SU-DHL-6 (cell line): ENCODE measurements around the gene CCDC186.
"Not testable (repeated sequence)": the region's sequence is repeated elsewhere in the genome, so short reads cannot be mapped to it uniquely, and the experiment has no call there.

Source experiments
- H2AFZ ChIP-seq: fragments of 200-600 bp; sonication (generic); 2 replicates; pipeline ENCODE4 v1.6.1; 2014; ENCODE audit warnings: low read depth, mild to moderate bottlenecking, moderate library complexity, mixed read lengths, antibody characterized with exemption, low read length; ENCODE audit not compliant: severe bottlenecking
- H3F3A ChIP-seq: fragments of 200-600 bp; shearing (Covaris generic); 2 replicates; pipeline ENCODE4 v1.6.0; 2016; ENCODE audit warnings: antibody characterized with exemption, mild to moderate bottlenecking; ENCODE audit not compliant: insufficient read depth
- H3K27ac ChIP-seq: fragments of 200-600 bp; sonication (generic); 2 replicates; pipeline ENCODE4 v1.5.1; 2016; ENCODE audit warnings: low read depth, mild to moderate bottlenecking, low read length, moderate library complexity, mixed read lengths
- H3K27me3 ChIP-seq: fragments of 200-600 bp; sonication (generic), shearing (Covaris generic); 2 replicates; pipeline ENCODE4 v1.6.0; 2014; ENCODE audit warnings: mild to moderate bottlenecking, low read length
- H3K36me3 ChIP-seq: fragments of 200-600 bp; sonication (generic); 2 replicates; pipeline ENCODE4 v1.6.1; 2014; ENCODE audit warnings: mild to moderate bottlenecking, low read length, mixed read lengths
- H3K4me2 ChIP-seq: fragments of 300-600, 200-600 bp; shearing (Covaris generic), sonication (generic); 2 replicates; pipeline ENCODE4 v1.6.0; 2014; ENCODE audit warnings: low read length, low read depth, mild to moderate bottlenecking; ENCODE audit not compliant: poor library complexity, severe bottlenecking
- H3K4me3 ChIP-seq: fragments of 200-600 bp; sonication (generic); 2 replicates; pipeline ENCODE4 v1.5.1; 2014; ENCODE audit warnings: antibody characterized with exemption, low read length, mild to moderate bottlenecking, mixed read lengths; ENCODE audit not compliant: insufficient read depth, poor library complexity, severe bottlenecking
- H3K79me2 ChIP-seq: fragments of 200-600 bp; sonication (generic); 2 replicates; pipeline ENCODE4 v1.6.1; 2014; ENCODE audit warnings: mild to moderate bottlenecking, low read length, moderate library complexity; ENCODE audit not compliant: insufficient read depth
- H3K9ac ChIP-seq: fragments of 200-600 bp; sonication (generic); 2 replicates; pipeline ENCODE4 v1.7.0; 2014; ENCODE audit warnings: mild to moderate bottlenecking, low read length
- H3K9me2 ChIP-seq: fragments of 200-600 bp; sonication (generic); replicated peaks from 2 replicates; pipeline ENCODE4 v1.6.1; 2014; ENCODE audit warnings: low read length; ENCODE audit not compliant: insufficient read depth
- H3K9me3 ChIP-seq: fragments of 200-600 bp; sonication (generic); 2 replicates; pipeline ENCODE4 v1.6.1; 2014; ENCODE audit warnings: low read length, mixed read lengths; ENCODE audit not compliant: insufficient read depth
- H4K20me1 ChIP-seq: fragments of 200-600 bp; sonication (generic); 2 replicates; pipeline ENCODE4 v1.6.1; 2014; ENCODE audit warnings: low read depth, mild to moderate bottlenecking, antibody characterized with exemption, low read length, moderate library complexity, mixed read lengths
- EZH2phosphoT487 ChIP-seq: fragments of 200-600 bp; sonication (generic), shearing (Covaris generic); conservative IDR thresholded peaks from 2 replicates; pipeline ENCODE4 v1.6.1; 2018; ENCODE audit warnings: mild to moderate bottlenecking, antibody characterized with exemption, low read length, moderate library complexity, mixed read lengths
- TF ChIP-seq, protein P1 (sequence below): fragments of 200-600 bp; sonication (generic); IDR thresholded peaks from one replicate; pipeline ENCODE4 v1.5.1; 2017; ENCODE audit warnings: antibody characterized with exemption, mild to moderate bottlenecking, low read length, moderate library complexity; ENCODE audit not compliant: insufficient read depth, poor library complexity, severe bottlenecking

Gene CCDC186

DNA sequence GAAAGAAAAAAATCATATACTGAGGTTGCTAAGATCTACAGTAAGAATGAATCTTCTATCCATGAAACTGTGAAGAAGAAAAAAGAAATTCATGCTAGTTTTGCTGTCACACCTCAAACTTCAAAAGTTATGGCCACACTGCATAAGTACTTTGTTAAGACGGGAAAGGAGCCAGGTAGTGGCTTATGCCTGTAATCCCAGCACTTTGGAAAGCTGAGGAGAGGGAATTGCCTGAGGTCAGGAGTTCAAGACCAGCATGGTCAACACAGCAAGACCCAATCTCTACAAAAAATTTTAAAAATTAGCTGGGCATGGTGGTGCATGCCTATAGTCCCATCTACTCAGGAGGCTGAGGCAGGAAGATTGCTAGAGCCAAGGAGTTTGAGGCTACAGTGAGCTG lies 22.1 kb downstream of the CCDC186 start:
- H3K79me2 ChIP-seq: no peaks in the 10 kb centered on the region
- H3K27ac ChIP-seq: no peak overlapping the region
- H4K20me1 ChIP-seq: no peaks in the 10 kb centered on the region
- no peaks in the 10 kb centered on the region for H3K27me3 ChIP-seq
- no peaks in the 10 kb centered on the region for H3K9me2 ChIP-seq
- no peak overlapping the region for H3K9ac ChIP-seq
- no peak for TF ChIP-seq EZH2phosphoT487
- TF ChIP-seq, protein P1, sequence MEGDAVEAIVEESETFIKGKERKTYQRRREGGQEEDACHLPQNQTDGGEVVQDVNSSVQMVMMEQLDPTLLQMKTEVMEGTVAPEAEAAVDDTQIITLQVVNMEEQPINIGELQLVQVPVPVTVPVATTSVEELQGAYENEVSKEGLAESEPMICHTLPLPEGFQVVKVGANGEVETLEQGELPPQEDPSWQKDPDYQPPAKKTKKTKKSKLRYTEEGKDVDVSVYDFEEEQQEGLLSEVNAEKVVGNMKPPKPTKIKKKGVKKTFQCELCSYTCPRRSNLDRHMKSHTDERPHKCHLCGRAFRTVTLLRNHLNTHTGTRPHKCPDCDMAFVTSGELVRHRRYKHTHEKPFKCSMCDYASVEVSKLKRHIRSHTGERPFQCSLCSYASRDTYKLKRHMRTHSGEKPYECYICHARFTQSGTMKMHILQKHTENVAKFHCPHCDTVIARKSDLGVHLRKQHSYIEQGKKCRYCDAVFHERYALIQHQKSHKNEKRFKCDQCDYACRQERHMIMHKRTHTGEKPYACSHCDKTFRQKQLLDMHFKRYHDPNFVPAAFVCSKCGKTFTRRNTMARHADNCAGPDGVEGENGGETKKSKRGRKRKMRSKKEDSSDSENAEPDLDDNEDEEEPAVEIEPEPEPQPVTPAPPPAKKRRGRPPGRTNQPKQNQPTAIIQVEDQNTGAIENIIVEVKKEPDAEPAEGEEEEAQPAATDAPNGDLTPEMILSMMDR: no peak
- no peak overlapping the region for H2AFZ ChIP-seq
- no peak overlapping the region for H3K4me2 ChIP-seq
- H3F3A ChIP-seq: no peaks in the 10 kb centered on the region
- H3K36me3 ChIP-seq: no peaks in the 10 kb centered on the region; the same call in 1 of the 2 replicates
- no peaks in the 10 kb centered on the region for H3K9me3 ChIP-seq
- H3K4me3 ChIP-seq: no peak overlapping the region

DNA sequence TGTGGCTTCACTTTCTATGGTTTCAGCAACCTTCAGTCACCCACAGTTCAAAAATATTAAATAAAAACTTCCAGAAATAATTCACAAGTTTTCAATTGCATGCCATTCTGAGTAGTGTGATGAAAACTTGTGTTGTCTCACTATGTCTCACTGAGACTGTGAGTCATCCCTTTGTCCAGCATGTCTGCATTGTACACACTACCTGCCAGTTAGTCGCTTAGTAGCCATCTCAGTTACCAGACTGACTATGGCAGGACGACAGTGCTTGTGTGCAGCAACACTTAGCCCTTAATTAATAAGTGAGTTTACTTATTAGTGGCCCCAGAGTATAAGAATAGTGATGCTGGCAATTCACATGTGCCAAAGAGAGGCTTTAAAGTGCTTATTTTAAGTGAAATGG lies 22.5 kb downstream of the CCDC186 start:
- no peak overlapping the region for H3K27ac ChIP-seq
- no peaks in the 10 kb centered on the region for H3K9me2 ChIP-seq
- no peak overlapping the region for H3K4me2 ChIP-seq

DNA sequence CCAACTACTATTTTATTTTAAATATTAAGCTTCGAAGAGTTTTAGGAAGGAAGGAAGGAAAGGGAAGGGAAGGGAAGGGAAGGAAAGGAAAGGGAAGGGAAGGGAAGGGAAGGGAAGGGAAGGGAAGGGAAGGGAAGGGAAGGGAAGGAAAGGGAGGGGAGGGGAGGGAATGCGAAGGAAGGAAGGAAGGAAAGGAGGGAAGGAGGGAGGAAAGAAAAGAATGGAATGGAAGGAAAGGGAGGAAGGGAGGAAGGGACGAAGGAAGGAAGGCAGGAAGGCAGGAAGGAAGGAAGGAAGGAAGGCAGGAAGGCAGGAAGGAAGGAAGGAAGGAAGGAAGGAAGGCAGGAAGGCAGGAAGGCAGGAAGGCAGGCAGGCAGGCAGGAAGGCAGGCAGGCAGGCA lies 24.5 kb downstream of the CCDC186 start:
- H3K36me3 ChIP-seq, H3K9ac ChIP-seq: not testable (repeated sequence)

More for the DNA sequence above, 22.5 kb downstream of the CCDC186 start:
- Histone ChIP-seq H3K36me3 (no peaks in the 10 kb centered on the region; the same call in 1 of the 2 replicates), H3K9ac (no peak overlapping the region), H3K79me2 (no peaks in the 10 kb centered on the region), H2AFZ (no peak overlapping the region), H3K9me3 (no peaks in the 10 kb centered on the region), H3F3A (no peaks in the 10 kb centered on the region), H4K20me1 (no peaks in the 10 kb centered on the region), H3K27me3 (no peaks in the 10 kb centered on the region), H3K4me3 (no peak overlapping the region)
- no peak for TF ChIP-seq EZH2phosphoT487
- TF ChIP-seq, protein P1: no peak

DNA sequence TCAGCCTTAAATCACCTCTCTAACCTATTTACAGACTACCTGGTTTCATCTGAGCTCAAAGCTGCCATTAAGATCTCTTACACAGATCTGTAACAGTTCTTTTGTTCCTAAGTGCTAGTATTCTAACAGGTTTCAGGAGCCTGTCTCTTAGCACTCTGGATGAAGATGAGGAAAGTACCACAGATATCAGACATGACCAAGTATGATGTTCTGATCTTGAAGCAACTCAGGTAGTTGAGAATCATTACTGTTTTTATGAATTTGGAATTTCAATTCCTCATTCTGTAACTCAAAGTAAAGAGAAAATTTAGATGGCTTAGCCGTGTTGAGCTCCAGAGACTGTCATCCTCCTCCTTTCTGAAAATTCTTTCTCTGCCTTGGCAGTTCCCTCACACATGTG lies 30.8 kb downstream of the CCDC186 start:
- Histone ChIP-seq H3K4me3 (no peak overlapping the region), H3F3A (no peaks in the 10 kb centered on the region), H3K36me3 (peaks cover 5% of the 10 kb centered on the region; the same call in 1 of the 2 replicates), H3K9ac (no peak overlapping the region), H3K27me3 (no peaks in the 10 kb centered on the region), H3K27ac (no peak overlapping the region), H2AFZ (no peak overlapping the region), H3K4me2 (no peak overlapping the region), H3K79me2 (no peaks in the 10 kb centered on the region), H4K20me1 (no peaks in the 10 kb centered on the region), H3K9me3 (no peaks in the 10 kb centered on the region), H3K9me2 (no peaks in the 10 kb centered on the region)
- no peak for TF ChIP-seq EZH2phosphoT487
- TF ChIP-seq, protein P1: no peak

More for the DNA sequence above, 24.5 kb downstream of the CCDC186 start:
- not testable (repeated sequence) for H2AFZ ChIP-seq, H3K4me2 ChIP-seq, H3K9me3 ChIP-seq, H4K20me1 ChIP-seq, H3K27ac ChIP-seq, H3K27me3 ChIP-seq, H3K79me2 ChIP-seq, H3F3A ChIP-seq, H3K4me3 ChIP-seq, H3K9me2 ChIP-seq
